HFFc6 (cell line): ENCODE measurements around the gene GATA6. TPM values are rescaled to one million over a fixed set of nuclear protein-coding genes. Genes with fewer than 3 reads are reported as not detected.

Source experiments
- DNase-seq: peaks from one replicate; pipeline ENCODE4 v3.0.0-alpha.2; 2018
- H3K27ac Mint-ChIP-seq: 2 replicates; pipeline ENCODE4 v1.8.0; 2020; ENCODE audit warnings: mild to moderate bottlenecking, mixed read lengths
- H3K27me3 Mint-ChIP-seq: 2 replicates; pipeline ENCODE4 v1.8.0; 2021; ENCODE audit warnings: mild to moderate bottlenecking, moderate library complexity, mixed read lengths; ENCODE audit not compliant: insufficient read depth
- H3K36me3 Mint-ChIP-seq: 2 replicates; pipeline ENCODE4 v1.8.0; 2021; ENCODE audit warnings: low read depth, mixed read lengths
- H3K4me1 Mint-ChIP-seq: 2 replicates; pipeline ENCODE4 v1.8.0; 2020; ENCODE audit warnings: low read depth, mixed read lengths
- H3K4me3 Mint-ChIP-seq: 2 replicates; pipeline ENCODE4 v1.8.0; 2020; ENCODE audit warnings: mild to moderate bottlenecking, moderate library complexity, mixed read lengths
- H3K9me3 Mint-ChIP-seq: 2 replicates; pipeline ENCODE4 v1.8.0; 2020; ENCODE audit warnings: mild to moderate bottlenecking, mixed read lengths
- CTCF ChIP-seq: fragments of 200-600 bp; sonication (generic); IDR thresholded peaks from 2 replicates; pipeline ENCODE4 v1.5.0; 2021; ENCODE audit warnings: antibody characterized with exemption, mild to moderate bottlenecking
- total RNA-seq, 6 experiments: library from RNA; stranded (reverse); fragmentation: NEBNext Ultra II Directional; extraction: Animal tissue kit (Norgen Biotek cat#: 25700); gene quantifications; 2 replicates in 1 of 6; 3 replicates in 5 of 6; pipeline ENCODE4 v1.2.3, GENCODE V29; 2021

Gene GATA6
- total RNA-seq, 6 experiments from 2014 or later: 0.28 to 1.8 (median 1.5) TPM

- no peak overlapping the region for H3K27ac Mint-ChIP-seq
- DNase-seq: no peak
- no peak overlapping the region for H3K4me3 Mint-ChIP-seq
- H3K4me1 Mint-ChIP-seq: no peaks in the 10 kb centered on the region
- no peak for TF ChIP-seq CTCF
- H3K9me3 Mint-ChIP-seq: no peaks in the 10 kb centered on the region
- H3K36me3 Mint-ChIP-seq: no peaks in the 10 kb centered on the region
- peaks cover 17% of the 10 kb centered on the region for H3K27me3 Mint-ChIP-seq
Observed at GRCh38 chr18:22204214-22204536, 34.8 kb downstream of the GATA6 start.

GRCh38 chr18:22204996-22205395 is 35.6 kb downstream of the GATA6 start:
- DNase-seq: no peak
- Mint-ChIP-seq H3K4me3 (no peak overlapping the region), H3K27ac (no peak overlapping the region), H3K4me1 (no peaks in the 10 kb centered on the region), H3K9me3 (no peaks in the 10 kb centered on the region), H3K36me3 (no peaks in the 10 kb centered on the region), H3K27me3 (peaks cover 13% of the 10 kb centered on the region)
- no peak for TF ChIP-seq CTCF

GRCh38 chr18:22207021-22207758 is 37.8 kb downstream of the GATA6 start:
- no peaks in the 10 kb centered on the region for H3K4me1 Mint-ChIP-seq
- H3K27ac Mint-ChIP-seq: no peak overlapping the region
- TF ChIP-seq CTCF: no peak
- H3K4me3 Mint-ChIP-seq: no peak overlapping the region
- H3K27me3 Mint-ChIP-seq: peaks cover 19% of the 10 kb centered on the region
- H3K36me3 Mint-ChIP-seq: no peaks in the 10 kb centered on the region
- no peaks in the 10 kb centered on the region for H3K9me3 Mint-ChIP-seq
- no peak for DNase-seq

- Mint-ChIP-seq H3K9me3 (no peaks in the 10 kb centered on the region), H3K27ac (no peak overlapping the region), H3K27me3 (peaks cover 17% of the 10 kb centered on the region), H3K4me1 (peaks cover 8% of the 10 kb centered on the region), H3K36me3 (no peaks in the 10 kb centered on the region), H3K4me3 (no peak overlapping the region)
- no peak for DNase-seq
- TF ChIP-seq CTCF: no peak
Observed at GRCh38 chr18:22210311-22210754, 40.9 kb downstream of the GATA6 start.

- H3K9me3 Mint-ChIP-seq: no peaks in the 10 kb centered on the region
- peaks cover 17% of the 10 kb centered on the region for H3K27me3 Mint-ChIP-seq
- no peak for TF ChIP-seq CTCF
- peaks cover 8% of the 10 kb centered on the region for H3K4me1 Mint-ChIP-seq
- no peak overlapping the region for H3K27ac Mint-ChIP-seq
- no peaks in the 10 kb centered on the region for H3K36me3 Mint-ChIP-seq
- no peak overlapping the region for H3K4me3 Mint-ChIP-seq
- no peak for DNase-seq
Observed at GRCh38 chr18:22211657-22212056, 42.3 kb downstream of the GATA6 start.
